HEK293 (cell line): ENCODE measurements around the gene FAM120B.

Experiments
- CTCF ChIA-PET: fragments of 350-600 bp; formaldehyde crosslinking; extraction: SDS; loops from one replicate; lab custom pipeline; 2021; ENCODE audit warnings: antibody characterized with exemption; lab: Yijun Ruan, JAX
- POLR2A ChIA-PET: fragments of 300-600 bp; formaldehyde crosslinking; extraction: SDS; loops from one replicate; lab custom pipeline; 2020; ENCODE audit warnings: antibody characterized with exemption, inconsistent platforms; lab: Yijun Ruan, JAX
- H3K27ac ChIP-seq: fragments of 200-500 bp; sonication (Bioruptor generic); 2 replicates; pipeline ENCODE4 v1.5.1; 2014; ENCODE audit warnings: low read depth, low read length, control low read depth, inconsistent platforms; ENCODE audit errors: extremely low read depth
- H3K36me3 ChIP-seq, 2 experiments: fragments of 200-500 bp in 1 of 2; sonication (Bioruptor generic) in 1 of 2; 1 replicate in 1 of 2; 2 replicates in 1 of 2; pipeline ENCODE4 v1.5.1; 2014 to 2017; ENCODE audit warnings: inconsistent platforms in 2 of 2, low read length in 2 of 2; ENCODE audit not compliant: control insufficient read depth in 2 of 2, insufficient read depth in 1 of 2
- H3K4me1 ChIP-seq: fragments of 200-500 bp; sonication (Bioruptor generic); 2 replicates; pipeline ENCODE4 v1.5.1; 2014; ENCODE audit warnings: mild to moderate bottlenecking, low read length, inconsistent platforms; ENCODE audit not compliant: control insufficient read depth, insufficient read depth
- H3K4me3 ChIP-seq: 2 replicates; pipeline ENCODE4 v1.5.1; 2011; ENCODE audit warnings: low read depth, mild to moderate bottlenecking, control low read depth, low read length, moderate library complexity
- H3K9me3 ChIP-seq: fragments of 200-500 bp; sonication (Bioruptor generic); 2 replicates; pipeline ENCODE4 v1.5.1; 2014; ENCODE audit warnings: low read depth, low read length, inconsistent platforms; ENCODE audit not compliant: control insufficient read depth, insufficient read depth
- KLF8 ChIP-seq: fragments of 450-650 bp; formaldehyde crosslinking; IDR thresholded peaks from 2 replicates; pipeline ENCODE4 v1.5.1; 2016; ENCODE audit warnings: missing biosample characterization, missing genetic modification characterization
- REST ChIP-seq: fragments of 450-650 bp; formaldehyde crosslinking; IDR thresholded peaks from 2 replicates; pipeline ENCODE4 v1.5.1; 2016; ENCODE audit warnings: missing biosample characterization, missing genetic modification characterization
- WT1 ChIP-seq: fragments of 450-650 bp; formaldehyde crosslinking; IDR thresholded peaks from 2 replicates; pipeline ENCODE4 v1.5.1; 2016; ENCODE audit warnings: missing biosample characterization, missing genetic modification characterization
- ZBTB26 ChIP-seq: fragments of 450-650 bp; formaldehyde crosslinking; optimal IDR thresholded peaks from 2 replicates; pipeline ENCODE3; 2016; ENCODE audit warnings: missing biosample characterization, mild to moderate bottlenecking, missing genetic modification characterization
- ZNF16 ChIP-seq: fragments of 450-650 bp; formaldehyde crosslinking; IDR thresholded peaks from 2 replicates; pipeline ENCODE4 v1.5.1; 2016; ENCODE audit warnings: low read depth, missing biosample characterization, missing genetic modification characterization
- ZNF202 ChIP-seq: fragments of 450-650 bp; formaldehyde crosslinking; IDR thresholded peaks from 2 replicates; pipeline ENCODE4 v1.5.1; 2016; ENCODE audit warnings: missing biosample characterization, missing genetic modification characterization, borderline replicate concordance
- ZNF214 ChIP-seq: fragments of 450-650 bp; formaldehyde crosslinking; IDR thresholded peaks from 2 replicates; pipeline ENCODE4 v1.5.1; 2017; ENCODE audit warnings: missing biosample characterization, mild to moderate bottlenecking, missing genetic modification characterization, borderline replicate concordance
- ZNF23 ChIP-seq: fragments of 450-650 bp; formaldehyde crosslinking; IDR thresholded peaks from 2 replicates; pipeline ENCODE4 v1.5.1; 2016; ENCODE audit warnings: missing biosample characterization, missing genetic modification characterization, borderline replicate concordance
- ZNF274 ChIP-seq, 2 experiments: fragments of 200-500 bp in 1 of 2; fragments of 450-650 bp in 1 of 2; sonication (Bioruptor generic) in 1 of 2; formaldehyde crosslinking in 1 of 2; IDR thresholded peaks; 2 replicates each; pipeline versions ENCODE4 v1.5.1 to v1.6.1; 2014 to 2016; ENCODE audit warnings: borderline replicate concordance in 1 of 2, inconsistent platforms in 1 of 2, low read length in 1 of 2, missing biosample characterization in 1 of 2, missing genetic modification characterization in 1 of 2
- ZNF280D ChIP-seq: fragments of 450-650 bp; formaldehyde crosslinking; IDR thresholded peaks from 2 replicates; pipeline ENCODE4 v1.5.1; 2016; ENCODE audit warnings: missing biosample characterization, missing genetic modification characterization
- ZNF394 ChIP-seq: fragments of 450-650 bp; formaldehyde crosslinking; IDR thresholded peaks from 2 replicates; pipeline ENCODE4 v1.5.1; 2016; ENCODE audit warnings: missing biosample characterization, missing genetic modification characterization, mild to moderate bottlenecking, moderate library complexity, borderline replicate concordance
- ZNF488 ChIP-seq: fragments of 450-650 bp; formaldehyde crosslinking; IDR thresholded peaks from 2 replicates; pipeline ENCODE4 v1.5.1; 2016; ENCODE audit warnings: missing biosample characterization, missing genetic modification characterization
- ZNF596 ChIP-seq: fragments of 450-650 bp; IDR thresholded peaks from 2 replicates; pipeline ENCODE4 v1.5.0; 2018; ENCODE audit warnings: missing biosample characterization, mild to moderate bottlenecking, missing genetic modification characterization, moderate library complexity
- ZNF610 ChIP-seq: fragments of 450-650 bp; formaldehyde crosslinking; IDR thresholded peaks from 2 replicates; pipeline ENCODE4 v1.5.1; 2016; ENCODE audit warnings: missing biosample characterization, missing genetic modification characterization, borderline replicate concordance
- ZNF654 ChIP-seq: fragments of 450-650 bp; formaldehyde crosslinking; IDR thresholded peaks from 2 replicates; pipeline ENCODE4 v1.5.1; 2016; ENCODE audit warnings: low read depth, missing biosample characterization, missing genetic modification characterization
- ZNF707 ChIP-seq: fragments of 450-650 bp; formaldehyde crosslinking; IDR thresholded peaks from 2 replicates; pipeline ENCODE4 v1.5.1; 2016; ENCODE audit warnings: missing biosample characterization, missing genetic modification characterization
- ZNF776 ChIP-seq: fragments of 450-650 bp; formaldehyde crosslinking; IDR thresholded peaks from 2 replicates; pipeline ENCODE4 v1.5.0; 2017; ENCODE audit warnings: missing biosample characterization, missing genetic modification characterization, borderline replicate concordance
- ZNF777 ChIP-seq: fragments of 450-650 bp; formaldehyde crosslinking; IDR thresholded peaks from 2 replicates; pipeline ENCODE4 v1.5.1; 2017; ENCODE audit warnings: missing biosample characterization, missing genetic modification characterization, borderline replicate concordance
- ZNF837 ChIP-seq: fragments of 450-650 bp; formaldehyde crosslinking; IDR thresholded peaks from 2 replicates; pipeline ENCODE4 v1.5.1; 2016; ENCODE audit warnings: missing biosample characterization, missing genetic modification characterization

Gene FAM120B

GRCh38 chr6:170365593-170365992 lies 59.0 kb downstream of the FAM120B start:
- no peak overlapping the region for H3K27ac ChIP-seq
- H3K36me3 ChIP-seq, result peaks cover under 1 to 91% of the 10 kb centered on the region in 2 experiments; a peak in 2 of 3 replicates
- no peak for TF ChIP-seq ZNF707 (tag by site-specific recombination)
- TF ChIP-seq ZBTB26 (tag by site-specific recombination), result no peak
- TF ChIP-seq ZNF394 (tag by site-specific recombination), result no peak
- no peak for TF ChIP-seq WT1 (tag by site-specific recombination)
- no peak for TF ChIP-seq ZNF654 (tag by site-specific recombination)
- TF ChIP-seq ZNF280D, result no peak
- TF ChIP-seq REST (tag by site-specific recombination), result no peak
- TF ChIP-seq ZNF596 (tag by site-specific recombination), result no peak
- no peak for TF ChIP-seq ZNF214 (tag by site-specific recombination)
- TF ChIP-seq ZNF23 (tag by site-specific recombination), result no peak
- TF ChIP-seq ZNF274 (IDR thresholded peaks at IDR 0.05; ENCODE audit: low read length), result no peak
- TF ChIP-seq ZNF274 (tag by site-specific recombination; IDR thresholded peaks at IDR 0.05; ENCODE audit: borderline replicate concordance), result no peak
- TF ChIP-seq ZNF16 (tag by site-specific recombination), result no peak
- no peak for TF ChIP-seq ZNF488 (tag by site-specific recombination)
- TF ChIP-seq ZNF777 (tag by site-specific recombination), result no peak
- no peak for TF ChIP-seq KLF8 (tag by site-specific recombination)
- TF ChIP-seq ZNF837 (tag by site-specific recombination), result no peak
- no peak for TF ChIP-seq ZNF776 (tag by site-specific recombination)
- no peak for TF ChIP-seq ZNF610
- no peak for TF ChIP-seq ZNF202 (tag by site-specific recombination)
- no peaks in the 10 kb centered on the region for H3K4me1 ChIP-seq
- no peaks in the 10 kb centered on the region for H3K9me3 ChIP-seq
- ChIA-PET POLR2A (no interaction called here), CTCF (interaction anchor here (0.8 kb wide), 1 partner anchor 532 kb away, joined by 4 read pairs; no protein-coding TSS in a partner anchor)
- H3K4me3 ChIP-seq, result no peak overlapping the region
